ENCODE data around the gene SLC6A5.

SLC6A5 gene

GRCh38 chr11:20627026-20627425 is 27.6 kb downstream of the SLC6A5 start:
- DNase-seq, result no peak

- DNase-seq, result no peak
Measured at GRCh38 chr11:20627701-20628100, 28.3 kb downstream of the SLC6A5 start.

- DNase-seq, result no peak
Measured at GRCh38 chr11:20631519-20632168, 32.2 kb downstream of the SLC6A5 start.

- no peak for DNase-seq
Measured at GRCh38 chr11:20632169-20632532, 32.7 kb downstream of the SLC6A5 start.

GRCh38 chr11:20634044-20634443 is 34.6 kb downstream of the SLC6A5 start:
- DNase-seq, result no peak

- DNase-seq, result no peak
Measured at GRCh38 chr11:20634781-20635180, 35.4 kb downstream of the SLC6A5 start.

GRCh38 chr11:20638074-20638473 is 38.7 kb downstream of the SLC6A5 start:
- DNase-seq, result no peak

- no peak for DNase-seq
Measured at GRCh38 chr11:20639688-20640087, 40.3 kb downstream of the SLC6A5 start.

GRCh38 chr11:20640401-20640800 is 41.0 kb downstream of the SLC6A5 start:
- DNase-seq, result no peak

- no peak for DNase-seq
Measured at GRCh38 chr11:20644360-20644759, 45.0 kb downstream of the SLC6A5 start.

GRCh38 chr11:20647976-20648565 is 48.7 kb downstream of the SLC6A5 start:
- DNase-seq, result peak; percentile 11

- no peak for DNase-seq
Measured at GRCh38 chr11:20652150-20652806, 52.9 kb downstream of the SLC6A5 start.

- DNase-seq, result no peak
Measured at GRCh38 chr11:20654038-20654437, 54.6 kb downstream of the SLC6A5 start.

- no peak for DNase-seq
Measured at GRCh38 chr11:20656901-20657300, 57.5 kb downstream of the SLC6A5 start.

GRCh38 chr11:20658135-20658534 is 58.7 kb downstream of the SLC6A5 start:
- no peak for DNase-seq

GRCh38 chr11:20661445-20661844 is 62.0 kb downstream of the SLC6A5 start:
- no peak for DNase-seq

- no peak for DNase-seq
Measured at GRCh38 chr11:20661850-20662249, 62.4 kb downstream of the SLC6A5 start.

GRCh38 chr11:20668131-20668809 is 68.9 kb downstream of the SLC6A5 start:
- DNase-seq, result no peak

GRCh38 chr11:20668844-20669819 is 69.7 kb downstream of the SLC6A5 start, which contains the start of gene NELL1:
NELL1 (plus strand) TSS chr11:20669586.
- no peak for DNase-seq

GRCh38 chr11:20669820-20670684 is 70.6 kb downstream of the SLC6A5 start:
- no peak for DNase-seq

GRCh38 chr11:20670932-20671403 is 71.6 kb downstream of the SLC6A5 start:
- DNase-seq, result no peak
